GM19372 (cell line): Measurements from ENCODE around the gene SEPHS2.
"Not testable (repeated sequence)": the region's sequence is repeated elsewhere in the genome, so short reads cannot be mapped to it uniquely, and the experiment has no call there.

Experiments
- ATAC-seq: cut with Tn5 transposase; IDR thresholded peaks from one replicate; pipeline ENCODE4 v1.9.1; 2021; ENCODE audit warnings: mild to moderate bottlenecking, low read depth, moderate library complexity; ENCODE audit not compliant: unreplicated experiment

The SEPHS2 gene

GRCh38 chr16:30470632-30470995 lies 24.9 kb upstream of the SEPHS2 start:
- ATAC-seq = no peak

GRCh38 chr16:30470170-30470512 lies 24.5 kb upstream of the SEPHS2 start:
- ATAC-seq = no peak

- ATAC-seq = no peak
These were observed 18.4 kb upstream of the SEPHS2 start for GRCh38 chr16:30464078-30464477.

- ATAC-seq = not testable (repeated sequence)
These were observed 15.8 kb upstream of the SEPHS2 start for GRCh38 chr16:30461426-30461825.

GRCh38 chr16:30459456-30459855 lies 13.8 kb upstream of the SEPHS2 start:
- no peak for ATAC-seq

- peak; percentile 87 for ATAC-seq
These were observed 13.1 kb upstream of the SEPHS2 start for GRCh38 chr16:30458561-30459394.

GRCh38 chr16:30457743-30458560 lies 12.3 kb upstream of the SEPHS2 start:
- ATAC-seq = no peak

GRCh38 chr16:30457256-30457655 lies 11.6 kb upstream of the SEPHS2 start:
- ATAC-seq = no peak

GRCh38 chr16:30456302-30456701 lies 10.6 kb upstream of the SEPHS2 start:
- no peak for ATAC-seq

- ATAC-seq = not testable (repeated sequence)
These were observed 7.3 kb upstream of the SEPHS2 start for GRCh38 chr16:30452709-30453580.

GRCh38 chr16:30449116-30449435 lies 3.4 kb upstream of the SEPHS2 start:
- no peak for ATAC-seq

GRCh38 chr16:30447512-30448226 lies 2.0 kb upstream of the SEPHS2 start:
- no peak for ATAC-seq

GRCh38 chr16:30446203-30446595 lies 525 bp upstream of the SEPHS2 start:
- no peak for ATAC-seq

- no peak for ATAC-seq
These were observed 596 bp downstream of the SEPHS2 start for GRCh38 chr16:30445149-30445407.

- ATAC-seq = no peak
These were observed 1.2 kb downstream of the SEPHS2 start for GRCh38 chr16:30444231-30445148.

- ATAC-seq = no peak
These were observed 2.0 kb downstream of the SEPHS2 start for GRCh38 chr16:30443631-30444030.

GRCh38 chr16:30439720-30440348 lies 5.8 kb downstream of the SEPHS2 start:
- no peak for ATAC-seq

GRCh38 chr16:30438835-30439234 lies 6.8 kb downstream of the SEPHS2 start:
- no peak for ATAC-seq

- ATAC-seq = no peak
These were observed 8.1 kb downstream of the SEPHS2 start for GRCh38 chr16:30437511-30438046.
